HG02588 (cell line): ENCODE measurements around the gene PACSIN3.

ENCODE experiments used
- ATAC-seq: cut with Tn5 transposase; IDR thresholded peaks from one replicate; pipeline ENCODE4 v1.9.1; 2021; ENCODE audit warnings: mild to moderate bottlenecking, moderate library complexity; ENCODE audit not compliant: unreplicated experiment

Gene PACSIN3

GRCh38 chr11:47154616-47155570 is 31.3 kb downstream of the PACSIN3 start:
- no peak for ATAC-seq

- peak; percentile 41 for ATAC-seq
These were observed 33.0 kb downstream of the PACSIN3 start for GRCh38 chr11:47152953-47153950.

GRCh38 chr11:47152126-47152952 is 33.9 kb downstream of the PACSIN3 start:
- ATAC-seq = no peak

- ATAC-seq = no peak
These were observed 36.5 kb downstream of the PACSIN3 start for GRCh38 chr11:47149782-47150181.

GRCh38 chr11:47148903-47149531 is 37.2 kb downstream of the PACSIN3 start:
- ATAC-seq = no peak

GRCh38 chr11:47148270-47148669 is 38.0 kb downstream of the PACSIN3 start:
- no peak for ATAC-seq

GRCh38 chr11:47147681-47148080 is 38.6 kb downstream of the PACSIN3 start:
- ATAC-seq = no peak

- no peak for ATAC-seq
These were observed 39.0 kb downstream of the PACSIN3 start for GRCh38 chr11:47147250-47147649.

- no peak for ATAC-seq
These were observed 41.7 kb downstream of the PACSIN3 start for GRCh38 chr11:47144541-47144940.

- ATAC-seq = no peak
These were observed 42.9 kb downstream of the PACSIN3 start for GRCh38 chr11:47143322-47143721.

- no peak for ATAC-seq
These were observed 46.4 kb downstream of the PACSIN3 start for GRCh38 chr11:47139878-47140277.

- no peak for ATAC-seq
These were observed 48.8 kb downstream of the PACSIN3 start for GRCh38 chr11:47137476-47137875.

GRCh38 chr11:47136921-47137320 is 49.3 kb downstream of the PACSIN3 start:
- no peak for ATAC-seq

GRCh38 chr11:47136327-47136726 is 49.9 kb downstream of the PACSIN3 start:
- ATAC-seq = no peak

GRCh38 chr11:47132981-47133380 is 53.3 kb downstream of the PACSIN3 start:
- no peak for ATAC-seq

GRCh38 chr11:47132490-47132889 is 53.7 kb downstream of the PACSIN3 start:
- no peak for ATAC-seq

- no peak for ATAC-seq
These were observed 55.1 kb downstream of the PACSIN3 start for GRCh38 chr11:47131136-47131535.

- ATAC-seq = no peak
These were observed 55.7 kb downstream of the PACSIN3 start for GRCh38 chr11:47130543-47130942.
